Esophagus squamous epithelium (tissue), 5 donors: ENCODE data around the gene RGS3. TPM values are rescaled to one million over a fixed set of nuclear protein-coding genes. Genes with fewer than 3 reads are reported as not detected.

ENCODE experiments used
- DNase-seq: peaks from one replicate; lab custom pipeline; 2025; lab: John Stamatoyannopoulos, UW
- H3K27ac ChIP-seq, 4 donors: fragments of 200-600 bp; sonication (generic); one replicate each; pipeline ENCODE4 v1.5.1; 2016 to 2019; ENCODE audit warnings: mild to moderate bottlenecking in 1 of 4
- H3K27me3 ChIP-seq, 4 donors: fragments of 200-600 bp; sonication (generic); 1 replicate in 3 of 4; 2 replicates in 1 of 4; pipeline versions ENCODE4 v1.5.1 to v1.6.0; 2017 to 2021; ENCODE audit warnings: antibody characterized with exemption in 1 of 4
- H3K36me3 ChIP-seq, 3 donors: fragments of 200-600 bp; sonication (generic); one replicate each; pipeline ENCODE4 v1.5.1; 2016 to 2019
- H3K4me1 ChIP-seq, 3 donors: fragments of 200-600 bp; sonication (generic); one replicate each; pipeline ENCODE4 v1.5.1; 2017 to 2019
- H3K4me3 ChIP-seq, 4 donors: fragments of 200-600 bp; sonication (generic); 1 replicate in 3 of 4; 2 replicates in 1 of 4; pipeline ENCODE4 v1.5.1; 2016 to 2019; ENCODE audit warnings: mild to moderate bottlenecking in 2 of 4, moderate library complexity in 1 of 4
- H3K9me3 ChIP-seq, 3 donors: fragments of 200-600 bp; sonication (generic); one replicate each; pipeline ENCODE4 v1.5.1; 2016 to 2019
- CTCF ChIP-seq, 6 experiments: fragments of 450-650 bp in 4 of 6; fragments of 200-600 bp in 2 of 6; sonication (generic) in 2 of 6; IDR thresholded peaks; one replicate each; pipeline ENCODE4 v1.5.1; 2016 to 2019; ENCODE audit warnings: antibody characterized with exemption in 6 of 6, mild to moderate bottlenecking in 4 of 6, moderate library complexity in 4 of 6
- POLR2A ChIP-seq, 4 donors: fragments of 450-650 bp; IDR thresholded peaks; one replicate each; pipeline ENCODE4 v1.6.1; 2017; ENCODE audit warnings: antibody characterized with exemption in 4 of 4, mild to moderate bottlenecking in 4 of 4, moderate library complexity in 3 of 4
- WGBS, 2 donors: methylation state at CpG; one replicate each; pipeline ENCODE4 v1.1.5; 2018; 5-methylcytosine and 5-hydroxymethylcytosine counted together
- intact Hi-C: fragments of 100-400 bp; cut with DNase I; formaldehyde crosslinking; loops from one replicate; pipeline ENCODE4 v1.15.0; 2022
- total RNA-seq, 4 donors: library from RNA; depleted of rRNA; stranded (reverse); fragments of >200 nt; gene quantifications; one replicate each; pipeline ENCODE4 v1.1.0, GENCODE V29; 2016
- donor health status: DM: yes; HTN: yes; CAD: no.

Gene RGS3
- total RNA-seq, 4 donors from 2014 or later = 9.7 to 16.3 (median 12.7) TPM

GRCh38 chr9:113620377-113621161, 157.0 kb downstream of the RGS3 start:
- Histone ChIP-seq H3K4me3 (peak overlapping the region in 1 of 4 donors; percentile 3), H3K27ac (peak overlapping the region; percentile 42 to 90 (median 68)), H3K27me3 (peaks cover 0 to 10% (median 0%) of the 10 kb centered on the region in 4 donors), H3K36me3 (no peaks in the 10 kb centered on the region), H3K9me3 (no peaks in the 10 kb centered on the region), H3K4me1 (peaks cover 4 to 48% (median 21%) of the 10 kb centered on the region in 3 donors)
- intact Hi-C loops = no loop called here
- no peak for TF ChIP-seq CTCF (IDR thresholded peaks at IDR 0.05)
- no peak for TF ChIP-seq POLR2A (IDR thresholded peaks at IDR 0.05)
- DNase-seq = no peak
- WGBS, 2 donors = 18 to 34% methylated on average over 9 to 11 of the region's 16 CpGs

GRCh38 chr9:113621309-113621791, 157.8 kb downstream of the RGS3 start:
- intact Hi-C loops = no loop called here
- 61 to 72% methylated on average over 11 to 12 of the region's 14 CpGs for WGBS, 2 donors
- Histone ChIP-seq H3K27ac (peak overlapping the region; percentile 42 to 90 (median 68)), H3K27me3 (peaks cover 0 to 10% (median 0%) of the 10 kb centered on the region in 4 donors), H3K9me3 (no peaks in the 10 kb centered on the region), H3K36me3 (no peaks in the 10 kb centered on the region), H3K4me3 (no peak overlapping the region), H3K4me1 (peaks cover 4 to 42% (median 20%) of the 10 kb centered on the region in 3 donors)
- DNase-seq = no peak
- TF ChIP-seq CTCF (IDR thresholded peaks at IDR 0.05) (no peak), POLR2A (IDR thresholded peaks at IDR 0.05) (no peak)

- no peak for DNase-seq
- H3K9me3 ChIP-seq = no peaks in the 10 kb centered on the region
- peak overlapping the region in 3 of 4 donors; percentile 42 to 90 (median 75) for H3K27ac ChIP-seq
- H3K36me3 ChIP-seq = no peaks in the 10 kb centered on the region
- TF ChIP-seq CTCF (IDR thresholded peaks at IDR 0.05) = no peak
- no peak for TF ChIP-seq POLR2A (IDR thresholded peaks at IDR 0.05)
- H3K4me3 ChIP-seq = no peak overlapping the region
- intact Hi-C loops = no loop called here
- peaks cover 0 to 10% (median 0%) of the 10 kb centered on the region in 4 donors for H3K27me3 ChIP-seq
- peaks cover 4 to 42% (median 20%) of the 10 kb centered on the region in 3 donors for H3K4me1 ChIP-seq
- WGBS, 2 donors = 84 to 93% methylated on average over 2 of the region's 2 CpGs
Measured at GRCh38 chr9:113621980-113622379, 158.5 kb downstream of the RGS3 start.

- 48 to 60% methylated on average over 5 to 7 of the region's 8 CpGs for WGBS, 2 donors
- no peaks in the 10 kb centered on the region for H3K36me3 ChIP-seq
- no peak overlapping the region for H3K4me3 ChIP-seq
- no peak overlapping the region for H3K27ac ChIP-seq
- peaks cover 0 to 10% (median 0%) of the 10 kb centered on the region in 4 donors for H3K27me3 ChIP-seq
- TF ChIP-seq POLR2A (IDR thresholded peaks at IDR 0.05) (no peak), CTCF (IDR thresholded peaks at IDR 0.05) (no peak)
- intact Hi-C loops = no loop called here
- no peaks in the 10 kb centered on the region for H3K9me3 ChIP-seq
- H3K4me1 ChIP-seq = peaks cover 4 to 46% (median 20%) of the 10 kb centered on the region in 3 donors
- DNase-seq = no peak
Measured at GRCh38 chr9:113622600-113623400, 159.3 kb downstream of the RGS3 start.
